Adrenal gland (tissue), 12 donors: ENCODE measurements around the gene MTMR11. TPM values are rescaled to one million over a fixed set of nuclear protein-coding genes. Genes with fewer than 3 reads are reported as not detected.

ENCODE experiments used
- DNase-seq, 7 donors: peaks; one replicate each; pipeline ENCODE4 v3.0.0-alpha.2; 2019 to 2020
- H3K27ac ChIP-seq, 5 donors: fragments of 200-600 bp; sonication (generic) in 4 of 5; 1 replicate in 3 of 5; 2 replicates in 2 of 5; pipeline versions ENCODE4 v1.5.1 to v1.8.0; 2016 to 2020; ENCODE audit warnings: mild to moderate bottlenecking in 1 of 5
- H3K27me3 ChIP-seq: fragments of 200-600 bp; 2 replicates; pipeline ENCODE4 v1.8.0; 2021
- H3K36me3 ChIP-seq, 2 donors: fragments of 200-600 bp; replicated peaks in 1 of 2; 1 replicate in 1 of 2; 2 replicates in 1 of 2; pipeline versions ENCODE4 v1.5.1 to v1.8.0; 2018 to 2022
- H3K4me1 ChIP-seq, 2 donors: fragments of 200-600 bp; replicated peaks in 1 of 2; 1 replicate in 1 of 2; 2 replicates in 1 of 2; pipeline versions ENCODE4 v1.5.1 to v1.8.0; 2018 to 2021
- H3K4me3 ChIP-seq, 4 donors: fragments of 200-600 bp; sonication (generic) in 3 of 4; one replicate each; pipeline ENCODE4 v1.5.1; 2016 to 2018
- H3K9me3 ChIP-seq, 3 donors: fragments of 200-600 bp; sonication (generic) in 1 of 3; replicated peaks in 1 of 3; 1 replicate in 2 of 3; 2 replicates in 1 of 3; pipeline versions ENCODE4 v1.5.1 to v1.8.0; 2016 to 2021
- POLR2A ChIP-seq, 2 donors: fragments of 450-650 bp; IDR thresholded peaks; one replicate each; pipeline ENCODE4 v1.6.1; 2017; ENCODE audit warnings: antibody characterized with exemption in 2 of 2, mild to moderate bottlenecking in 2 of 2, moderate library complexity in 1 of 2
- whole genome bisulfite sequencing, 4 donors: extraction: QIAGEN DNeasy Blood & Tissue Kit in 2 of 4; methylation state at CpG; one replicate each; pipeline versions ENCODE4 v1.1.5 to v1.1.7; 2013 to 2017; 5-methylcytosine and 5-hydroxymethylcytosine counted together
- intact Hi-C, 2 donors: fragments of 100-400 bp; cut with DNase I; formaldehyde crosslinking; loops; one replicate each; pipeline versions ENCODE4 v1.14.1 to v1.15.0; 2022 to 2023
- polyA plus RNA-seq, 3 donors: library from polyadenylated mRNA; stranded (reverse); fragments of 200-250 nt in 2 of 3; fragments of 350-450 nt in 1 of 3; fragmentation: Illumina TruSeq in 1 of 3; extraction: RNeasy Lipid Tissue Mini Kit (QIAGEN cat#74804) in 1 of 3; gene quantifications; one replicate each; pipeline ENCODE4 v1.2.3, GENCODE V29; 2013 to 2014
- total RNA-seq, 9 donors: library from RNA; depleted of rRNA in 4 of 9; stranded (reverse); fragments of >200 nt in 4 of 9; fragments of 120-200 nt in 1 of 9; fragmentation: NEBNext Ultra II Directional in 1 of 9; extraction: Animal tissue kit (Norgen Biotek cat#: 25700) in 1 of 9; gene quantifications; one replicate each; pipeline versions ENCODE4 v1.1.0 to v1.2.4, GENCODE V29; 2013 to 2023
- TF ChIP-seq, protein P1 (sequence below), 6 experiments: fragments of 450-650 bp in 4 of 6; fragments of 200-600 bp in 2 of 6; sonication (generic) in 1 of 6; IDR thresholded peaks; 1 replicate in 5 of 6; 2 replicates in 1 of 6; pipeline versions ENCODE4 v1.5.1 to v1.8.0; 2016 to 2021; ENCODE audit warnings: antibody characterized with exemption in 6 of 6, mild to moderate bottlenecking in 2 of 6, moderate library complexity in 1 of 6
- donor health status: healthy with polysubstance abuse.
- donor health status: Bipolar disorder and iron deficiency.
- donor health status: DM: yes; HTN: yes; CAD: no.
- donor health status: DM: no; HTN: no; CAD: no.
- donor health status: DM: no; HTN: no; CAD: no.
- donor health status: DM: yes; HTN: yes; CAD: no.

The MTMR11 gene
- total and polyA plus RNA-seq, 12 donors: 14.5 to 70.6 (median 46.4) TPM

DNA sequence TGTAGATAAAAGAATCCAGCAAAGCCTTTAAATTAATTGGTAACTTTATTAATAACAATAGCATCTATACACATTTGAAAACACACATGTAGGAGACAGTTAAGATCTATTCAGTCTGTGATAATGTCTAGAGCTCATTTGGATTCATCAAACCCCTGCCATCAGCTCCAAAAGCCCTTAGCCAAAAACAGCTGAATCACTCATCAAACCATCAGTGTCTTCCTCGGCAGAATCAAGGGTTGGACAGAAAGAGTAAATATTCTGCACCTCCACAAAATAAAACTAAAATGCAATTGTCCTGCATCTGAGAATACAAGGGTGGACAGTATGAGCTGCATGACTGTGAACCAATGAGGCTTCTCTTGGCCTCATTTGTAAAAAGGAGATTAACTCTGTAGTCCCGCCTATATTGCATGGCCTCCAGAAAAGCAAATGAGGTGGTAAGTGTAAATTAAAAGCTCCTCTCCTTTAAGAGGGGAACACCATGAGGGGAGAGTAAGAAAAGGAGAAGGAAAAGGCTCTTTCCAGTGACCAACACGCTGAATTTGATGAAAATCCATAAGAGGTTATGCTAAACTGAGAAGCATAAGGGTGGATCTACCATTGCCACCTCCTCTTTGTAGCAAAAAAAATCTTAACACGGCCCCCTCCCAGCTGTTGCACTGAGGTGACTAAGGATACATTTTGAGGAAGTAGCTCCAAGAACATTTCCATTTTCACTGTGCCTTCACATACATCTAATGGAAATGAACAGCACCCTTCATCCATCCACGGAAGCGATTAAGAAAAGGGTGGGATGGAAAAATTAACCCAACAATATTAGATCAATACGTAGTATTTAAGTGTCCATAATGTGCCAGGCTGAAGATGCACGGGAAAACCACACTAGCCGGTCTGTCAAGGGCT lies 52.0 kb downstream of the MTMR11 start:
- peak in 1 of 2 donors; percentile 31 for TF ChIP-seq POLR2A (IDR thresholded peaks at IDR 0.05)
- TF ChIP-seq, protein P1, sequence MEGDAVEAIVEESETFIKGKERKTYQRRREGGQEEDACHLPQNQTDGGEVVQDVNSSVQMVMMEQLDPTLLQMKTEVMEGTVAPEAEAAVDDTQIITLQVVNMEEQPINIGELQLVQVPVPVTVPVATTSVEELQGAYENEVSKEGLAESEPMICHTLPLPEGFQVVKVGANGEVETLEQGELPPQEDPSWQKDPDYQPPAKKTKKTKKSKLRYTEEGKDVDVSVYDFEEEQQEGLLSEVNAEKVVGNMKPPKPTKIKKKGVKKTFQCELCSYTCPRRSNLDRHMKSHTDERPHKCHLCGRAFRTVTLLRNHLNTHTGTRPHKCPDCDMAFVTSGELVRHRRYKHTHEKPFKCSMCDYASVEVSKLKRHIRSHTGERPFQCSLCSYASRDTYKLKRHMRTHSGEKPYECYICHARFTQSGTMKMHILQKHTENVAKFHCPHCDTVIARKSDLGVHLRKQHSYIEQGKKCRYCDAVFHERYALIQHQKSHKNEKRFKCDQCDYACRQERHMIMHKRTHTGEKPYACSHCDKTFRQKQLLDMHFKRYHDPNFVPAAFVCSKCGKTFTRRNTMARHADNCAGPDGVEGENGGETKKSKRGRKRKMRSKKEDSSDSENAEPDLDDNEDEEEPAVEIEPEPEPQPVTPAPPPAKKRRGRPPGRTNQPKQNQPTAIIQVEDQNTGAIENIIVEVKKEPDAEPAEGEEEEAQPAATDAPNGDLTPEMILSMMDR (IDR thresholded peaks at IDR 0.05): no peak
- 8 to 12% (median 10%) methylated on average over 9 of the region's 9 CpGs for WGBS, 4 donors
- no peaks in the 10 kb centered on the region for H3K27me3 ChIP-seq
- H3K36me3 ChIP-seq: no peaks in the 10 kb centered on the region
- H3K9me3 ChIP-seq: no peaks in the 10 kb centered on the region
- H3K4me3 ChIP-seq: peak overlapping the region in 2 of 4 donors; percentile 68 to 81
- H3K27ac ChIP-seq: peak overlapping the region; percentile 95 to 100 (median 98)
- intact Hi-C loops: no loop called here
- H3K4me1 ChIP-seq: peaks cover 9 to 15% of the 10 kb centered on the region in 2 donors
- DNase-seq: peak in 2 of 7 donors; percentile 38 to 46

DNA sequence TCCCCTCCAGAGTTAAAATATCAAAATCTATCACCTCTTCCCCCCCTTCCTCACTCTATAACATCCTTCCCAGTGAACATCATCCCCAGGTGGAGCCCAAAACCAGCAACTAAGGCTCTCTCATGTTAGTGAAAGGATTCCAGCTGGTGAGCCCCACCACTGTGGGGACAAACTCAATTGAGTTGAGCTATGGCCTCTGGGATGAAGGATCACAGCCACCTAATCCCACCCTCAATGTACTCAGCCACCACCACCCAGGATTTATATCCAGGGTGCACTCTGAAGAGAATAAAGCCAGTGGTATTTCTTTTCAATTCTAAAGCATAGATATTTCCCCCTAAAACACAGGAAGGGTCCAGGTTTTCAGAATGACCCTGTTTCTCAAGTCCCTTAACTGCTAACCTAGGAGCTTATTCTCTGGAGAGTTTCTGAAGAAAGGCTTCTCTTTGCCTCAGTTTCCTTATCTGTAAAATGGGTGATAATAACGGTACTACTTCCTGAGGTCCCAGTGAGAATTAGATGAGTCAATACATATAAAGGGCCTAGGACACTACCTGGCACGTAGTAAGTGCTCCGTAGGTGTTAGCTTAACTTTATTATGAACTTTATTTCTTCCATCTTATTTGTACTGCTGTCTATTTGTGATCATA lies 53.0 kb downstream of the MTMR11 start:
- Histone ChIP-seq H3K4me1 (peaks cover 9 to 11% of the 10 kb centered on the region in 2 donors), H3K27ac (no peak overlapping the region), H3K9me3 (no peaks in the 10 kb centered on the region), H3K36me3 (no peaks in the 10 kb centered on the region), H3K27me3 (no peaks in the 10 kb centered on the region), H3K4me3 (no peak overlapping the region)
- DNase-seq: no peak
- intact Hi-C loops: no loop called here
- peak; percentile 33 to 39 for TF ChIP-seq POLR2A (IDR thresholded peaks at IDR 0.05)
- TF ChIP-seq, protein P1 (IDR thresholded peaks at IDR 0.05): no peak
- WGBS, 4 donors: 82 to 91% (median 84%) methylated on average over 3 of the region's 3 CpGs

DNA sequence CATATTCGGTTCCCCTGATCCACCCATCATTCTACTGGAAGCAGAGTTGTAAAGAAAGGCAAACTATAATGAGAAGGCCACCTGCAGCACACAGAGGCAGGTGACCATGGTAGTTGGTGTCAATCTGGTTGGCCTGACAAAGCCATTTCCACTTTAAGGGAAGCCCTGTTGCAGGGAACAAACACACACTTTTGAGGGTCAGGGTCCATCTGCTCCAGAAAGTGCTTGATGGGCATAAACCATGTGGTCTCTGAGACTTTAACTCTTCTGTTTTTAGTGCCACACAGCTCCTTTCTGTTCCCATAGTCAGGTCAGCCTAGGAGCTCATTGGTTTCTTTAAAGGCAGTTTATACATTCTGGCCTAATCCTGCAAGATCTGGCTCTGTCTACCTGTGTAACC lies 54.8 kb downstream of the MTMR11 start:
- no peak overlapping the region for H3K27ac ChIP-seq
- no peaks in the 10 kb centered on the region for H3K27me3 ChIP-seq
- TF ChIP-seq POLR2A (IDR thresholded peaks at IDR 0.05): no peak
- TF ChIP-seq, protein P1 (IDR thresholded peaks at IDR 0.05): no peak
- DNase-seq: peak in 1 of 7 donors; percentile 39
- no peaks in the 10 kb centered on the region for H3K36me3 ChIP-seq
- no peaks in the 10 kb centered on the region for H3K9me3 ChIP-seq
- no peak overlapping the region for H3K4me3 ChIP-seq
- intact Hi-C loops: no loop called here
- 83 to 98% (median 91%) methylated on average over 1 of the region's 1 CpG for WGBS, 4 donors
- peaks cover 9 to 11% of the 10 kb centered on the region in 2 donors for H3K4me1 ChIP-seq

DNA sequence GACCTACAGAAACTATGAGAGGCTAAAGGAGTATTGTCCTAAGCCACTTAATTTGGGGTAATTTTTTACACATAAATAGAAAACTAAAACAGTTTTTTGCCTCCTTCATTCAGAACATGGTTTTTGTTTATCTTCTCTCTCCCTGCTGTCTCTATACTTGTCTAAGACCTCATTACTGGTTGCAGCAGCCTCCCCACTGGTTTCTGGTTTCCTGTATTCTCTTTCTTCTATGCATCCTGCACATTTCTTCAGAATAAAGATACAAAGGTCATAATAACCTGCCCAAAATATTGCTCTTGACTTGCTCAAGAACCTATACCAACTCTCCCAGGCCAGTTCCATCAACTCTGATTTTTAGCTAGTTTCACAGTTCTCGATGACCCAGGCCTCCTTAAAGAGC lies 57.1 kb downstream of the MTMR11 start:
- no peak for DNase-seq
- H3K4me1 ChIP-seq: peaks cover 1 to 5% of the 10 kb centered on the region in 2 donors
- no peak overlapping the region for H3K27ac ChIP-seq
- TF ChIP-seq, protein P1 (IDR thresholded peaks at IDR 0.05): no peak
- TF ChIP-seq POLR2A (IDR thresholded peaks at IDR 0.05): no peak
- intact Hi-C loops: no loop called here
- no peak overlapping the region for H3K4me3 ChIP-seq
- H3K36me3 ChIP-seq: no peaks in the 10 kb centered on the region
- H3K9me3 ChIP-seq: no peaks in the 10 kb centered on the region
- no peaks in the 10 kb centered on the region for H3K27me3 ChIP-seq
- WGBS, 4 donors: 88 to 92% (median 89%) methylated on average over 1 of the region's 1 CpG
